ENCODE measurements around the gene GALNT9.

The GALNT9 gene

GRCh38 chr12:132344181-132344580 is 14.8 kb upstream of the GALNT9 start:
- DNase-seq (ENCODE audit: low read depth) = no peak

- no peak for DNase-seq (ENCODE audit: low read depth)
Measured at GRCh38 chr12:132343294-132344004, 14.1 kb upstream of the GALNT9 start.

GRCh38 chr12:132342251-132343227 is 13.2 kb upstream of the GALNT9 start:
- DNase-seq (ENCODE audit: low read depth) = no peak

- DNase-seq (ENCODE audit: low read depth) = no peak
Measured at GRCh38 chr12:132341318-132342050, 12.1 kb upstream of the GALNT9 start.

GRCh38 chr12:132340266-132341035 is 11.1 kb upstream of the GALNT9 start:
- no peak for DNase-seq (ENCODE audit: low read depth)

- DNase-seq (ENCODE audit: low read depth) = no peak
Measured at GRCh38 chr12:132339856-132340255, 10.5 kb upstream of the GALNT9 start.

- no peak for DNase-seq (ENCODE audit: low read depth)
Measured at GRCh38 chr12:132338781-132339180, 9.4 kb upstream of the GALNT9 start.

- DNase-seq (ENCODE audit: low read depth) = no peak
Measured at GRCh38 chr12:132338311-132338710, 8.9 kb upstream of the GALNT9 start.

- DNase-seq (ENCODE audit: low read depth) = no peak
Measured at GRCh38 chr12:132337557-132337956, 8.2 kb upstream of the GALNT9 start.

GRCh38 chr12:132336451-132337413 is 7.3 kb upstream of the GALNT9 start:
- DNase-seq (ENCODE audit: low read depth) = no peak

GRCh38 chr12:132335179-132335756 is 5.9 kb upstream of the GALNT9 start:
- no peak for DNase-seq (ENCODE audit: low read depth)

GRCh38 chr12:132333766-132334165 is 4.4 kb upstream of the GALNT9 start:
- no peak for DNase-seq (ENCODE audit: low read depth)

- DNase-seq (ENCODE audit: low read depth) = no peak
Measured at GRCh38 chr12:132333273-132333672, 3.9 kb upstream of the GALNT9 start.

- DNase-seq (ENCODE audit: low read depth) = no peak
Measured at GRCh38 chr12:132330549-132330881, 1.1 kb upstream of the GALNT9 start.

GRCh38 chr12:132329720-132330548 is 545 bp upstream of the GALNT9 start:
- no peak for DNase-seq (ENCODE audit: low read depth)

GRCh38 chr12:132328282-132329029 is 933 bp downstream of the GALNT9 start:
- no peak for DNase-seq (ENCODE audit: low read depth)

GRCh38 chr12:132327336-132328171 is 1.8 kb downstream of the GALNT9 start:
- peak; percentile 69 for DNase-seq (ENCODE audit: low read depth)

GRCh38 chr12:132326646-132327045 is 2.7 kb downstream of the GALNT9 start:
- no peak for DNase-seq (ENCODE audit: low read depth)

Data from stimulated activated CD4-positive, alpha-beta T cell treated with anti-CD3 and anti-CD28 coated beads, Interleukin-2, amount 100 ng/mL, for 4 hours (primary cell).